ENCODE data around the gene CRADD.

- TF ChIP-seq, protein P1, sequence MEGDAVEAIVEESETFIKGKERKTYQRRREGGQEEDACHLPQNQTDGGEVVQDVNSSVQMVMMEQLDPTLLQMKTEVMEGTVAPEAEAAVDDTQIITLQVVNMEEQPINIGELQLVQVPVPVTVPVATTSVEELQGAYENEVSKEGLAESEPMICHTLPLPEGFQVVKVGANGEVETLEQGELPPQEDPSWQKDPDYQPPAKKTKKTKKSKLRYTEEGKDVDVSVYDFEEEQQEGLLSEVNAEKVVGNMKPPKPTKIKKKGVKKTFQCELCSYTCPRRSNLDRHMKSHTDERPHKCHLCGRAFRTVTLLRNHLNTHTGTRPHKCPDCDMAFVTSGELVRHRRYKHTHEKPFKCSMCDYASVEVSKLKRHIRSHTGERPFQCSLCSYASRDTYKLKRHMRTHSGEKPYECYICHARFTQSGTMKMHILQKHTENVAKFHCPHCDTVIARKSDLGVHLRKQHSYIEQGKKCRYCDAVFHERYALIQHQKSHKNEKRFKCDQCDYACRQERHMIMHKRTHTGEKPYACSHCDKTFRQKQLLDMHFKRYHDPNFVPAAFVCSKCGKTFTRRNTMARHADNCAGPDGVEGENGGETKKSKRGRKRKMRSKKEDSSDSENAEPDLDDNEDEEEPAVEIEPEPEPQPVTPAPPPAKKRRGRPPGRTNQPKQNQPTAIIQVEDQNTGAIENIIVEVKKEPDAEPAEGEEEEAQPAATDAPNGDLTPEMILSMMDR (IDR thresholded peaks at IDR 0.05): no peak
- TF ChIP-seq POLR2A (IDR thresholded peaks at IDR 0.05) (no peak), EP300 (IDR thresholded peaks at IDR 0.05) (no peak)
Measured at GRCh38 chr12:93708952-93709351, 31.8 kb downstream of the CRADD start.

Measured in suprapubic skin (tissue), 3 donors.